Fibroblast of villous mesenchyme (primary cell): Measurements from ENCODE around the gene ZMYM1. TPM values are rescaled to one million over a fixed set of nuclear protein-coding genes. Genes with fewer than 3 reads are reported as not detected.
"Not testable (repeated sequence)": the region's sequence is repeated elsewhere in the genome, so short reads cannot be mapped to it uniquely, and the experiment has no call there.

ENCODE experiments used
- DNase-seq: peaks from one replicate; pipeline ENCODE4 v3.0.0-alpha.2; 2010; ENCODE audit warnings: low read depth
- H3K4me3 ChIP-seq: 2 replicates; pipeline ENCODE4 v1.5.1; 2011; ENCODE audit warnings: low read depth, mild to moderate bottlenecking, low read length
- CTCF ChIP-seq: IDR thresholded peaks from 2 replicates; pipeline ENCODE4 v1.5.1; 2012; ENCODE audit warnings: low read depth, mild to moderate bottlenecking, low read length; ENCODE audit not compliant: insufficient read depth
- total RNA-seq: library from RNA; depleted of rRNA; stranded (reverse); fragments of >200 nt; gene quantifications from 2 replicates; pipeline ENCODE4 v1.2.3, GENCODE V29; 2012

ZMYM1 gene
- total RNA-seq, 1 donor: 30.2 TPM

- no peak overlapping the region for H3K4me3 ChIP-seq
- TF ChIP-seq CTCF: no peak
- no peak for DNase-seq
Measured at GRCh38 chr1:35049116-35049515, 30.1 kb upstream of the ZMYM1 start.

- no peak for DNase-seq
- no peak overlapping the region for H3K4me3 ChIP-seq
- TF ChIP-seq CTCF: no peak
Measured at GRCh38 chr1:35053433-35053832, 25.8 kb upstream of the ZMYM1 start.

- DNase-seq, H3K4me3 ChIP-seq: not testable (repeated sequence)
Measured at GRCh38 chr1:35054282-35054681, 24.9 kb upstream of the ZMYM1 start.

- not testable (repeated sequence) for DNase-seq, H3K4me3 ChIP-seq
Measured at GRCh38 chr1:35058321-35058720, 20.9 kb upstream of the ZMYM1 start.

- no peak for TF ChIP-seq CTCF
- no peak for DNase-seq
- no peak overlapping the region for H3K4me3 ChIP-seq
Measured at GRCh38 chr1:35058988-35059387, 20.2 kb upstream of the ZMYM1 start.

GRCh38 chr1:35062518-35063196, 16.5 kb upstream of the ZMYM1 start:
- DNase-seq: no peak
- H3K4me3 ChIP-seq: no peak overlapping the region
- TF ChIP-seq CTCF: no peak

GRCh38 chr1:35064265-35064664, 14.9 kb upstream of the ZMYM1 start:
- no peak overlapping the region for H3K4me3 ChIP-seq
- no peak for TF ChIP-seq CTCF
- no peak for DNase-seq

- no peak overlapping the region for H3K4me3 ChIP-seq
- no peak for DNase-seq
- TF ChIP-seq CTCF: no peak
Measured at GRCh38 chr1:35069746-35070145, 9.4 kb upstream of the ZMYM1 start.
